Measurements from ENCODE around the gene PARP6. TPM values are rescaled to one million over a fixed set of nuclear protein-coding genes. Genes with fewer than 3 reads are reported as not detected.
"Not testable (repeated sequence)": the region's sequence is repeated elsewhere in the genome, so short reads cannot be mapped to it uniquely, and the experiment has no call there.

The PARP6 gene
- total RNA-seq, 1 donor from 2014 or later: 71.3 TPM

DNA sequence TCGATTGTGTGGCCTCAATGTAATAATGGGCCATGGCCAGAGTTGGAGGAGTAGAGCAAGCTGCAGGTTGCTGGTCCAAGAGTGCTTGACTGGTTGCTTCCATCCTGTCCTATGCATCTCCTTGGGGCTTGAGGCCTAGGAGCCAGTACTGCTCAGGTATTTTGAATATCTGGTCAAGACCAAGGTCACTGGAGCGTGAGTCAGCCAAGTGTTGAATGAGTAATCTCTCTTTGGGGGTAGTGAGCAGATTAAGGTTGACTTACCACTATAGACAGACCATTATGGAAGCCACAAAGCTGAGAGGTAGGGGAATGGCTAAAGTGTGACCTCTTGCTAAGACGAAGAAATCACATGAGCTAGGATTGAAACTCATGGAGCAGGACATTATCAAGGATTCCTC, 9.4 kb upstream of the PARP6 start:
- DNase-seq (ENCODE audit: low spot score): no peak

DNA sequence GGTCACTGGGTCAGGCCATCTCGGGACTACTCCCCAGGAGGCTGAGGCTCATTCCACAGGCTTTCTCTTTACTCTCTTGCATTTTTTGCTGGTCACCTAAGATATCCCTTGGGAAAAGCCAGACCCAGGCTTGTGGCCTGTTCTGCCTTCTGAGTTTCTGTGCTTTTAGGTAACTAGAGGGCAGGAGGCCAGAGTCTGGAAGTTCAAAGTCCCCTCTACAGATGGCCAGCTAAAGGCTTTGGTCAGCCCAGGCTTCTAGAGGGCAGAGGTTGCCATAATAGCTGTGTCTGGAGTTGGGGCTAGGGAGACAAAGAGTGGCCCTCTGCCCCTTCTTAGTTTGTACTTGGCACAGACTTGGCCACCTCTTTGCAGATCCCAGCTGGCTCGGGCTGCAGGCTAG, 8.4 kb upstream of the PARP6 start:
- no peak for DNase-seq (ENCODE audit: low spot score)

DNA sequence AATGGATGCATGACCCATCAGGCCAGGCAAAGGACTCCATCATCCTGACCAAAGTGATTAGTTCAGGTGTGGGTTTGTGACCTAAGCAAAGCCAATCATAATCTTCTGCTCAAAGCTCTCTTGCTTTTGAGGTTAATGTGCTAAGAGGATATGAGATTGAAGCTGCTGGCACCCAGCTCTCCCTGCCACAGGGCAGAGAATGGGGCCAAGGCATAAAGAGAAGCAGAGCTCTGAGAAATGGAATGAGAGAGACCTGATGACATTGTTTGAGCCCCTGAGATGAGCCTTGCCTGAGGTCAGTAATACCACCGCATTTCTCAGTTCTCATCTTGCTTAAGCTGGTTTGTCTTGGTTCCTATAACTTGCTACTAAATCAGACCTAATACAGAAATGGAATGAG, 6.4 kb upstream of the PARP6 start:
- no peak for DNase-seq (ENCODE audit: low spot score)

- DNase-seq (ENCODE audit: low spot score): no peak
These were observed 4.0 kb upstream of the PARP6 start for GRCh38 chr15:72276326-72276700.

GRCh38 chr15:72275635-72276325, 3.4 kb upstream of the PARP6 start:
- not testable (repeated sequence) for DNase-seq (ENCODE audit: low spot score)

DNA sequence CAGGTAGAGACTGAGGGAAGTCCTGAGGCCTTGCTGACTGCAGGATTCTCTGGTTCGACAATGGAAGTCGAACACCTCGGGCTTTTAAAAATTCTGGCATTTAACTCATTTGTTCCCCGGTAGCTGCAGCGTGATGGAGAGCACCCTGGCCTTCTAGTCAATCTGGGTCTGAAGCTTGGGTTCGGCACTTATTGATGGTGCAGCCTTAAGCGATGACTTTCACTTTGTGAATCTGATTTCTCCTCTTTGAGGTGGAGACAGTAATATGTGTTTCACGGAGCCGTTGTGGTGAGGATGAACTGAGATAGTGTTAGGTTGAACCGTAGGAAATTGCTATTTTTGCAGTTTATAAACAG, 621 bp upstream of the PARP6 start:
- no peak for DNase-seq (ENCODE audit: low spot score)

DNA sequence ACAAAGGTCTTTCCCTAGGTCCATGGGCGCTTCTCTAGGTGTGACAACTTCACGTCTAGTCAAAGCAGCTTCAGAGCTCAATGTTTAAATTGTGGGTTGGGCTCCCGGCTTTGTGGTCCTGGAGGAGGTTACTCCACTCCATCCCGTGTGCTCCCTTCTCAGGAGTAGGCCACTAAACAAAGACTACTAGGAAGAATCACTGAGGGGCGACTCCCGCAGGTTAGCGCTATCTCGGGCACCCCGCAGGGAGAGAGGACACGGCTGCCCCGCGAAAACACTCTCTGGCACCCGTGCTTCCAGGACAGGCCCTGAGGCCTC, 500 bp downstream of the PARP6 start:
- DNase-seq (ENCODE audit: low spot score): peak; percentile 14

GRCh38 chr15:72271221-72271620, 1.1 kb downstream of the PARP6 start:
- no peak for DNase-seq (ENCODE audit: low spot score)

- no peak for DNase-seq (ENCODE audit: low spot score)
These were observed 2.6 kb downstream of the PARP6 start for GRCh38 chr15:72269739-72270138.

GRCh38 chr15:72265031-72265430, 7.3 kb downstream of the PARP6 start:
- DNase-seq (ENCODE audit: low spot score): no peak

GRCh38 chr15:72252663-72253299, 19.6 kb downstream of the PARP6 start:
- DNase-seq (ENCODE audit: low spot score): no peak

DNA sequence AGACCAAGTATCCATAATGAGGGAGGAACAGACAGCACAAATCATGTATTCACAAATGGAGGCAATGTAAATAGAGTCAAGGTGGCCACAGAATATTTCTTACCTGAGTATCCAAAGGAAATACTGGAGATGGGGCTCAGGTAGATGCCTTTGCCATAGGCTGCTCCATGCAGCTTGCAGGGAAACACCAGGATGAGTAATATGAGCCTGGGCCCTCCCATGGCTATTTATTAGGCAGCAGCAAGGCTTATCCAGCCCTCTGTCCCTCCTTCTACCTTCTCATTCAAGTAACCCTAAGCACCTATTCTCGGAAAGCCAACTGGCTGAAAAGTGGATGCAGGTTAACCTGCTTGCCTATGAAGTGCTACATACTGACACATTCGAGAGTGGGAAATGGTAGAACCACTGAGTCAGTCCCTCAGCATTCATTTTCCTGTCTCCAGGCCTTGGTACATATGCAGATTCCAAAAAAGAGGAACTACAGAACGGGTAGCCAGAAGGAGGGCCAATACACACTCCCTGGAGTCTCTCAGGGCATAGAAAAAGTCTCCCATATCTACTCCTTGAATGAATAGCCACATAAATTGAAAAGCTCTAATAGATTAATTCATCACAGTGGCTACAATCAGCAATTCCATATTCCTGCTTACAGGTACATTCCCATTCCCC, 23.1 kb downstream of the PARP6 start:
- no peak for DNase-seq (ENCODE audit: low spot score)

- no peak for DNase-seq (ENCODE audit: low spot score)
These were observed 23.8 kb downstream of the PARP6 start for GRCh38 chr15:72248514-72248913.

- DNase-seq (ENCODE audit: low spot score): no peak
These were observed 29.5 kb downstream of the PARP6 start for GRCh38 chr15:72242775-72243370.

- no peak for DNase-seq (ENCODE audit: low spot score)
These were observed 32.7 kb downstream of the PARP6 start for GRCh38 chr15:72239652-72240051.

- DNase-seq (ENCODE audit: low spot score): no peak
These were observed 33.8 kb downstream of the PARP6 start for GRCh38 chr15:72238586-72238985.

- no peak for DNase-seq (ENCODE audit: low spot score)
These were observed 34.5 kb downstream of the PARP6 start for GRCh38 chr15:72237853-72238224.

DNA sequence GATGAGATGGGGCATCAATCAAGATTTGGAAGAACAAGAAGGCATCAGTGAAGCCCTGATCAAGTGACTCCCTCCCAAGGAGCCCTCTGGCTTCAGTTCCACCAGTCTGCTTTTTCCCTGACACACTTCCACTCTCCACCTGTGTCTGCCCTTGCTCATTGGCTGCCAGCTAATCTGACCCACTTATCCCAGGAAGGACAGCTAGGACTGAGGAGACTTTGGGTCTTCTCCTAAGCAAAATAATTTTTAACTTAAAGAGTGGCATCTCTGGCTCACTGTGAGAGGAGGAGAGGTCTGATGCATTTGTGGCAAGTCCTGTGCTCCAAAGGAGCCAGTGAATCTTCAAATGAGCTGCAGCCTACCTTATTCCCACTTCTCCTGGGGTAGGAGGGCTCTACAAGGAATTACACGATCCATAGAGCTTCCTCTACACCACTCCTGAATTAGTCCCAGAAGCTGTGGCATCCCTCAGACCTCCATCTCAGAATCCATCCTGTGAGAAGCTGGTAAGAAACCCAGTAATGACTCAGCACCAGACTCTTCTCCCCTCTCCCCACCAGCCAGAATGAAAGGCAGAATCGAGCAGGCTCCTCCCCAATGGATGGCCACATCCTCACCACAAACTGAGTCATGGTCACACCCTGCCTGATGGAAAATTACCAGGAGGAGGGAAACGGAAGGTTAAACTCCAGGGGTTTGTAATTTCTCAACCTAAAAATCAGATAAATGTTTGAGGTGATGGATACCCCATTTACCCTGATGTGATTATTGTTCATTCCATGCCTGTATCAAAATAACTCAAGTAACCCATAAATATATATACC, 35.1 kb downstream of the PARP6 start:
- DNase-seq (ENCODE audit: low spot score): peak; percentile 58

GRCh38 chr15:72236381-72237003, 35.9 kb downstream of the PARP6 start:
- no peak for DNase-seq (ENCODE audit: low spot score)

DNA sequence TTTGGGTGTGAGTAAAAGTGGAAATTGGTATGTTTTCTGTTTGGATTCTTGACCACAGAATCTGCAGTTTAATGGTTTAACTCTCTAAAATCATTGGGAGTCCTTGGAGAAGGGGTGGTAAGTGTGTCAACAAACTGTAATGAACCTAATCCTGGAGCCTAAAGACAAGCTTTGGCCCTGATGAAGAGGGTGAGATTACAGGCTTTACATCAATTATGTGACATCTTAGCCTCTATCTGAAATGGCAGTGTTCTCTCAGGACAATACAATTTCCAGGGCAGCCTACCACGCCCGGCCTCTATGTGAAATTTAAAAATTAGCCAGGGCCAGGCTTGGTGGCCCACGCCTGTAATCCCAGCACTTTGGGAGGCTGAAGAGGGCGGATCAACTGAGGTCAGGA, 37.1 kb downstream of the PARP6 start:
- DNase-seq (ENCODE audit: low spot score): no peak

DNA sequence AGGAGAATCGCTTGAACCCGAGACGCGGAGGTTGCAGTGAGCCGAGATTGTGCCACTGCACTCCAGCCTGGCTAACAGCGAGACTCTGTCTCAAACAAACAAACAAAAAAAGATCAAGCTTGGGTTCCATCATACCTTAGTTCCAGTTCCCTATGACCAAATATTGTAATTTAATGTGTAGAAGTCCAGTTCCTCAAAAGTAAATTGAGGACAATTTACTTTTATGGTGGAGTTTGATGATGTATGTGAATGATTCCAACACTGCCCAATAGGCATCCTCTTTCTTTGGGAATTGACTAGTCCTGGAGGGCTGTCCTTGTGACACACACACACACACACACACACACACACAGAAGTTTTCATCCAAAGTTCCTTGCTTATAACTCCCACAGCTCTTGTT, 38.6 kb downstream of the PARP6 start:
- no peak for DNase-seq (ENCODE audit: low spot score)
